HG02642 (cell line): ENCODE results near the gene TLR6.
A peak's percentile ranks its signal among the peaks of the same experiment; 100 is the strongest.

Experiments used
- ATAC-seq: cut with Tn5 transposase; IDR thresholded peaks from one replicate; pipeline ENCODE4 v1.9.1; 2021; ENCODE audit warnings: mild to moderate bottlenecking; ENCODE audit not compliant: unreplicated experiment, poor library complexity

Gene TLR6, protein sequence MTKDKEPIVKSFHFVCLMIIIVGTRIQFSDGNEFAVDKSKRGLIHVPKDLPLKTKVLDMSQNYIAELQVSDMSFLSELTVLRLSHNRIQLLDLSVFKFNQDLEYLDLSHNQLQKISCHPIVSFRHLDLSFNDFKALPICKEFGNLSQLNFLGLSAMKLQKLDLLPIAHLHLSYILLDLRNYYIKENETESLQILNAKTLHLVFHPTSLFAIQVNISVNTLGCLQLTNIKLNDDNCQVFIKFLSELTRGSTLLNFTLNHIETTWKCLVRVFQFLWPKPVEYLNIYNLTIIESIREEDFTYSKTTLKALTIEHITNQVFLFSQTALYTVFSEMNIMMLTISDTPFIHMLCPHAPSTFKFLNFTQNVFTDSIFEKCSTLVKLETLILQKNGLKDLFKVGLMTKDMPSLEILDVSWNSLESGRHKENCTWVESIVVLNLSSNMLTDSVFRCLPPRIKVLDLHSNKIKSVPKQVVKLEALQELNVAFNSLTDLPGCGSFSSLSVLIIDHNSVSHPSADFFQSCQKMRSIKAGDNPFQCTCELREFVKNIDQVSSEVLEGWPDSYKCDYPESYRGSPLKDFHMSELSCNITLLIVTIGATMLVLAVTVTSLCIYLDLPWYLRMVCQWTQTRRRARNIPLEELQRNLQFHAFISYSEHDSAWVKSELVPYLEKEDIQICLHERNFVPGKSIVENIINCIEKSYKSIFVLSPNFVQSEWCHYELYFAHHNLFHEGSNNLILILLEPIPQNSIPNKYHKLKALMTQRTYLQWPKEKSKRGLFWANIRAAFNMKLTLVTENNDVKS

DNA sequence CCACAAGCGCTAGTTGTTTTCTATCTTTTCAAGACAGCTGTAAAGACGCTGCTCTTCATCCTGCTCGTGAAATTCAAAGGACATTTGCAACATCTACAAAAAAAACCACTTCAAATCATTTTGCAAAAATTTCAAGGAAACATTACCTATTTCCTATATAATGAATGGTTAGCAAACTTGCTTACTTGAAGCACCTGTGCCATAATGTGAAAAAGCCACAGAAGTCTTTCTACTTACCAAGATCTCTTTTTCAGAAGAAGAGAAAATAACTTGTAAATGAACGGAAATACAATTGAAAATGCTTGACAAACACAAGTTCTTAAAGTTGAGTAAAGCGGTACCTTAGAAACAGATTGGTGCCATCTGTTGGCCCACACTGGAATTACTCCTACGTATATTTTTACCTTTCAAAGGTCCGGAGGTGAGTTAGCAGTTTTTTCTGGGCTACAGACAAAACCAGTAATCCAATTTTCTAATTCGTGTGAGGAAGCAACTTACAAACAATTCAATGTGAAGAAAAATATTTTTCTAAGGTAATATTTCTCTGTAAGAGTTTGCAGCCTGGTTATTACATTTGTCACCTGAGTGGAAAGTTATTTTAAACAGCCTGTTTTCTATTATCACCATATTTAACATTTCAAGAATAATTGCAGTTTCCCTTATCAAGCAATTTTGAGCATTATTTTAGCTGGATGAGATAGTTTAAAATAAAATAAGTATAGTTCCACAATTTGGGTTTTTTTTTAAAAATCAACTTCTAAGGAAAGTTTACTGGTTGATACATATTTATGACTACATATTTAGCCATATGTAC is at the start of gene TLR6:
TSS of gene TLR6 (minus strand) at position 294 of the 814 bp plus-strand sequence. CDS start 27,344 bp downstream, outside the sequence.
- peak; percentile 54 for ATAC-seq

DNA sequence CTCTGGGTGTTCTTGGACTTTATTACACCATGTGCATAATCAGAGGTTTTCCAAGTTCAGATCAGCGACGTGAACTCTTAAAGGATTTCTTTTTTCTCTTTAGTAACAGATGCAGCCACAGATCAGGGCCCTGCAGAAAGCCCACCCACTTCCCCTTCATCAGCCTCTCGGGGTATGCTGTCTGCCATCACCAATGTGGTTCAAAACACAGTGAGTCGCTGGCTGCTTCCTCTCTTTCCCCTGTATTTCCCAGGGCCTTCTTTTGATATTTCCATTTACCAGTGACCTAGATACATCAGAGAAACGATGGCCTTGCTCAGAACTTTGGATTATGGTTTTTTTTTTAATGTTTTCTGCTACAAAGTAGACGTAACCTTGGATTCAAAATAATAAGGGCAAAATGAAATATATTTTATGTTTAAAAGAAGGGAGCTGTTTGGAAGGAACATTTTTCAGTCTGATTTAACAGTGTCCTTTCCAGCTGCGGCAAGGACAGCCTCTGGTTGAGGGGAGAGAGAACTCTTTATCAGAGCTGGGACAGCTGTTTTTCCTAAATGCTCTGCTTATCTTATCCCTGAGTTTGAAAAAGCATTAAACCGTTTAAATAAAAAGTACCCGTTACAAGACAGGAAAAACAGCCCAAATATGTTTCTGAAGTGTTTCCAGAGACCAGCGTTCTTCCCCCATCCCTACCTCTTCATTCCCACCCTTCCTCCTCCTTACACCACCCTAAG is 49.2 kb upstream of the TLR6 start:
- no peak for ATAC-seq

DNA sequence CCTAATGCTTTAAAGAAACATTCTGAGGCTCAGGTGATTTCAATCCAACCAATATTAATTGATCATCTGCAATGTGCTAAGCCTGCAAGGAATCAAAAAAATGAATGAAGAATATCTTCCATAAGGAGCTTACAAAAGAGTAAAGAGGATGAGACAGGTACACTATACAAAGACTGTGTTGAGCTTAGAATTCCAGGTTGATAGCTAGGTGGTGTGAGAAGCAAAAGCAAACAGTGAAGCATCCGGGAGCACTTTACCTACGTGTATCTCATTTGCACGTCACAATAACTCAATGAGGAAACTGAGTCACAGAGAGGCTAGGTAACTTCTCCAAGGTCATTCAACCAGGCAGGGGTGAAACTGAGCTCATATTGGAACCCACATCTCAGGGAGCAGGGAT is 48.1 kb upstream of the TLR6 start:
- no peak for ATAC-seq

DNA sequence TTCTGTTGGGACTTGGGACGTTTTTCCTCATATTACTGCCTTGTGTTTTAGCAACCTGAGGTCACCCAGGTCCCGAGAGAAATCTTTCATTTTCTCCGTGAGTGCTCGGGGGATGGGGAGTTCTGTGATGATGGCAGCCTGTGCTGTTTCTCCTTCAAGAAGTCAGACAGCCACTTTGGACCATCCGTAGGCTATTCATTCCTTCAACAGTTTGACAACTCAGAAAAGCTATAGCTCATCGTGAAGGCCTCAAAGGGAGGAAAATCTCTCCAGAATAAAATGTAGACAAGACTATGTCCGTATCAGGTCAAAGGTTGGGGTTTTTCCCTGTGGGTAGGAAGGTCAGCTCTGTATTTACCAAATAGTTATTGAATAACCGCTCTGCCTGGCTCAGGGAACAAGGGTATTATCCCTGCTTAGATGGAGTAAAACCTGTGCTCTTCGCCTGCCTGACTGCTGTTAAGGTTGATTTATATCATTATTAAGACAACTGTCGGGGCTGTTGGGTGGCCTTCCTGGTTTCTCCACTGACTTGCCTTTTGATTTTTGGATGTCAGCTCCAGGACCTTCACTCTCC is 47.6 kb upstream of the TLR6 start:
- ATAC-seq = no peak

DNA sequence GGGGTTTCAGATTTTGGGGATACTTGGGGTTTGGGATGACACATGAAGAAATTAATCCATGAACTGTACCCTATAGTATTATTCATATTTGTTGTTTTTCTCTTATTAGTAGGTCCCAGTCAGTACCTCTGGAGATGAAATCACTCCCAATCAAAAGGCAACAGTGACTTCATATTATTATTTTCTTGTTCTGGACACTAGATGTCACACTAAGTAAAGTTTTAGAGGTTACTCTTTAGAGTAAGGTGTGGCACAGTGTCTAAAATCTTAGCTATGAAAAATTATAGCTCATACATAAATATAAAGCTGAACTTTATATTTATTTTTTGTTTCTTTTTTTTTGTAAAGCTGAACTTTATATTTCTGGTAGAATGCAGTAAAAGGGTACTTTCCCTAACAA is 46.1 kb upstream of the TLR6 start:
- no peak for ATAC-seq

DNA sequence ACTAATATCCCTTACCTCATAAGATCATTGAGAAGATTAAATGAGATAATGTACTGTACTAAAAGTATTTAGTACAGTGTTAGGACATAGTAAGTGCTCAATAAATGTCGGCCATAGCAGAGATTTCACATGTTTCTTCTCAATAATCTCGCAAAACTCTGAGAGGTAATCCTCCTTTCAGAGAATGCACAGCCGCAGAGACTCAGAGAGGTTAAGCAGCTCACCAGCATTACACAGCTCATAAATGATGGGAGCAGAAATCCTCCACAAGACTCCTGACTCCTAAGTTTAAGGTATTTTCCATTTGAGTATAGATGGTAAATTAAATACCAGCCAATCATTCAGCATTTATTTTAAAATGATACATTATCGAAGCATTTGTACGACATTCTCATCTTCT is 45.6 kb upstream of the TLR6 start:
- no peak for ATAC-seq

DNA sequence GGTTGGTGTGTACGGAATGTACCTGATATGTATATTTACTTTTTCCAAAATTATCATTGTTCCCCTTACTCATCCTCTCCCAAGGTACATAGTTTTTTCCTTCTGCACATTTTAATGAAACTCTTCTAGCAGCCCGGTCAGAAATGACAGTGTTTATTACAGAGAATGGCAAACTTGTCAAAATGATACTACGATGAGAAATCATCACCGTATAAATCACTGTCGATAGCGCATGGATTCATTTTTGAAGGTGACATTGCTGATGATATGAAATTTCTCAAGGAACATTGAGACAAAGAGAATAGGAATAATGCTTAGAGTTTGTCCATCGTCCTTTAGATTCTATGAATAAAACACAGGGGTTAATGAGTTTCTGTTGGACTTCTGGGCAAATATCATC is 41.6 kb upstream of the TLR6 start:
- no peak for ATAC-seq

DNA sequence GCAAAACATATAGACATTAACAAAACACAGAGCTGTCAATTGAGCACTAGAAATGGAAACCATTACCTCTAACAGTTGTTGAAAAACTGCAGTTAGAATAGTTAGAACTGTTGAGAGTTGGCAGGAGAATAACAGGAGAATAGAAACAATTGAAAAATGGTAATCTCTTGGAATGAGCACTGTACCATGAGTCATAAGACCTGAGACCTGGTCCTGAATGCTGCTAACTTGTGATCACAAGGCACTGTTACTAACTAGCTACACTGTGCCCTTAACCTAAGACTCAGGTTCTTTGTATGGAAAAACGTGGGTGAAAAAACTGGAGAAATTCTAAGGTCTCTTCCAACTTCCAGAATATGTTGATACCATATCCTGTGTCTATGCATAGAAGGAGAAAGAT is 40.3 kb upstream of the TLR6 start:
- ATAC-seq = no peak

DNA sequence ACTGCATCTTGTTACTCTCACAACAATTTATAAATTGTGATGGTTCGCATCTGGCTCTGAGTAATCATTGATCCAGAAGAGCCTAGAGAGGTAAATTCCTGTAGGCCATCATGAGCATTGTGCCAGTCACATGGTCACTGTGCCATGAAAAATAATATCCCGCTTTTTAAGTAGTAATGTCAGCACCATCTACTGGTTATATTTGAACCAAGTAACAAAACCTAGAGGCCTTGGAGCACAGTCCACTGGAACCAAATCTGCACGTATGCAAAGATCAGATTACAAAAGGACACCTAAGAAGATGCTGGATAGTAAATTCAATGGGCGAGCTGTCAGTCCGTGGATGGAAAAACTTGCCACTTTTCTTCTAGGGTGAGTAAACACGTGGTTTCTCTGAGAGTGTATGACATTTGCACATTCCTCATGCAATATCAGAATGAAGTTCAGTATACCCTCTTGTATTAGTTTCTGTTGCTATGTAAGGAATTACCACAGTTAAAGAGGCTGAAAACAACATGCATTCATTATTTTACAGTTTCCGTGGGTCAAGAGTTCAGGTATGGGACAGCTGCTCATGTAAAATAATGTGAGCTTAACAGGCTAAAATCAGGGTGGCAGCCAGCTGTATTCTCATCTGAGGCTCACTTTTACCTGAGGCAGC is 37.8 kb upstream of the TLR6 start:
- no peak for ATAC-seq

DNA sequence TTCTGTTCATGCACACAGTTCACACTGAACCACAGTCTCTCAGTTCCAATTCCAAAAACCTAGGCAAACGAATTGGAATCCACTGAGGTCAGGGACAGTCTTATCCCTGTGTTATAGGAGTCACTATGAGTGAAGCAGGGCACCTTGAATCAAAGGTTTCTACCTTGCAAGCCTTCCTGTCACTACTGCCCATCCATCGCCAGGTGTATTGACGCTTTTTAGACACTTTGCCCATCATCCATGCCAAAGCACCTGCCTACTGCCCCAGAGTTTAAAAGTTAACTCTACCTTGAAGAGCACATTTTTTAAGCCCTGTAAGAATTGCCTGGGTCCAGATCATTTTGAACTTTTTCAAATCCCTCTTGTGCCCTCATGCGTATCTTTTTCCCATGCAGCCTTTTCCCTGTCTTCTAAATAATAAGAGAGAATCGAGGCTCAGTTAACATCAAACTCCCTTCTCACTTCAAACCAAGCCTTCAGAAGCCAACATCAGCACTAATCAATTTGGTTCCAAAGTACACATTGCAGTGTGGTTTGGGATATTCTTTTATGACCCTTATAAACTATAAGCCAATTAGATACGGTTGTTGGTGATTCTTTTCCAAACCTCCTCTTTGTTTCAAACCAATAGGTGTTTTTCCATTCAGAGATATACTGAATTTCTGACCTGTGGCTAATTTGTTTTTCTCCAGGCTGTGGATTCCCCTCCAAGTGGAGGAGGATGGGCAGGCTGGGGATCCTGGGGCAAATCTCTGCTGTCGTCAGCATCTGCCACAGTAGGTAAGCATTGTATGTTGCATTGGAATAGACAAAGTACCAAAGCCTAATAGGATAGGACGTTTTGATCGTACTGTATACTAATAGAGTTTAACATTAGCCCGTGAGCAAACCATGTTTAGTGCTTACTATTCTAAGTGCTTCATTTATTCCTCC is 34.7 kb upstream of the TLR6 start:
- no peak for ATAC-seq

DNA sequence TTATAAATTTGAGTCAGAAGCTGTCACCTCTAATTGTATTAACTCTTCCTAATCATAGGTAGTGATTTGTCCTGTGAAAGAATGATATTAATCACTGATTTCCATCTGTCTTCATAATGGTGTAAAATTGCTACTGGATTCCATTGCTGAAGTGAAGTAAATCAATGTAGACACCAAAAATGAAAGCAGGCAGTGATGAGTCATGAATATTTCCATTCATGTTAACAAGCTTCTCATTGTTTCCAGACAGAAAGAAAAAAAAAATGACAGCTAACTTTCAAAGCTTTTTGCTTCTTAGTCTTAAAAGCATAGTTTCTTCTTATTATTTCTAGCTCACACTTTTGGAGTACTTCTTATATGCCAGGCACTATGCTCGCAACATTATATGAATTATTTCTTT is 32.5 kb upstream of the TLR6 start:
- no peak for ATAC-seq

DNA sequence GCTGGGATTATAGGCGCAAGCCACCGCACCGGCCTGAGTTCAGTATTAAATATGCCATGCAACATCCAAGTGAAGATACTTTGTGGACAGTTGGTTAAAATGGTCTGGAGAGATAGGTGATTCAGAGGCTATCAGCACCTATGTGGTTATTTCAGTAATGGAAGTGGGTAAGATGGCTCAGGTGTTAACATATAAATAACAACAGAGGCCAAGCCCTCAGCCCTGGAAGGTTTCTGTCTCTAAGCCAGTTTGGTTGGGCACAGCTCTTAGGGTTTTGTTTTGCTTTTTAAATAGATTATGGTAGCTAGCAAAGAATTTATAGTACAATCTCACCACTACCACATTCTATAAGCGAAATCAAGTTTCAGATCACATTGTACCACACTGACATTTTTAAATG is 27.6 kb upstream of the TLR6 start:
- ATAC-seq = no peak

DNA sequence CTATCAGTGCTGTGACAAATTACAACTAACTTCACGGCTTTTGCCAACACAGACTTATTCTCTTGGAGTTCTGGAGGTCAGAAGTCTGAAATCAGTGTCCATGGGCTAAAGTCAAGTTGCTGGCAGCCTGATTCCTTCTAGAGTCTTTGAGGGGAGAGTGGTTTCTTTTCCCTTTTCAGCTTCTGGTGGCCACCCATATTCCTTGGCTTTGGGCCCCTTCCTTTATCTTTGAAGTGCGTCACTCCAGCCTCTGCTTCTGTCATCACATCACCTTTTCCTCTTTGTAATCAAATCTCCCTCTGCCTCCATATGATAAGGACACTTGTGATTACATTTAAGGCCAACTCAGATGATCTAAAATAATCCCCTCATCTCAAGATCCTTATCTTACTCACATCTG is 20.0 kb upstream of the TLR6 start:
- no peak for ATAC-seq

DNA sequence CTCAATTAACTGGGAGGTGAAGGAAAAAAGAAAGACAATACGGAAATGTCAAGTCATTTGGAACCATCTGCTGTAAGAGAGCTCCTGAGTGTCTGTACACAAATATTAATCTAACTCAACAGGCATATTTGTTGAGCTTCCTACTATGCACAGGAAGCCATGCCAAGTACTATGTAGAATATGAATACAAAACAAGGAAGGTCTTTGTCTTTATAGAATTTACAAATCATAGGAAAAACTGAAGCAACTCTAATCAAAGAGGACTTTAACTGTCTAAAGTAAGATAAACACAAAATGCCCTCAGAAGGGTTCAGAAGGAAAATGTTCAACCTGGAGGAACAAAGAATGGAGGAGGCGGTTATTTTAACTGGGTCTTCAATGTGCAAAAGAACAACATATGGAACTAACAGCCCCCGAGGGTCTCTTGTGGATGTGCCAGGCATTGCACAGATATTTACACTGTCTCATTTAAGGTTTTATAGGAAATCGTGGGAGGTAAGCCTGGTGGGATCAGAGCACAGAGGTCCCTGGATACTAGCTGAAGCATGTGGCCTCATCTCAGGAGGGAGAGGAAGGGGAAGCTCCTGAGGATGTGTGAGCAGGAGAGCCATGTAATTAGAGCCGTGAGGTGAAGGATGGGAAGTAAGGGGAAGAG is 16.8 kb upstream of the TLR6 start:
- ATAC-seq = no peak

DNA sequence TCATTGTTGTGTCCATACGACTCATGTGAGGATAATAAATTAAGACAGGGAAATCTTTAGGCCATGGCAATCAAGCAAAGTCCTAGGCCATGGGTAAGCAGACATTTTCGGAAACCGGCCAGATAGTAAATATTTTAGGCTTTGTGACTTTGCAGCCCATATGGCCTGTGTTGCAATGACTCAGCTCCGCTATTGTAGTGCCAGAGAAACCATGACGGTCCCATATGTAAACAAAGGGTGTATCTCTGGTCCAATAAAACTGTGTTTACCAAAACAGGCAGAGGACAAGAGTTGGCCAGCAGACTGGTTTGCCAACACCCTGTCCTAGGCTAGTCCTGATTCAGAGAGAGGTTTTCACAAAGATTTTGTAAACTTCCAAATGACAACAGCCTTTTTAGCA is 16.0 kb upstream of the TLR6 start:
- ATAC-seq = no peak

DNA sequence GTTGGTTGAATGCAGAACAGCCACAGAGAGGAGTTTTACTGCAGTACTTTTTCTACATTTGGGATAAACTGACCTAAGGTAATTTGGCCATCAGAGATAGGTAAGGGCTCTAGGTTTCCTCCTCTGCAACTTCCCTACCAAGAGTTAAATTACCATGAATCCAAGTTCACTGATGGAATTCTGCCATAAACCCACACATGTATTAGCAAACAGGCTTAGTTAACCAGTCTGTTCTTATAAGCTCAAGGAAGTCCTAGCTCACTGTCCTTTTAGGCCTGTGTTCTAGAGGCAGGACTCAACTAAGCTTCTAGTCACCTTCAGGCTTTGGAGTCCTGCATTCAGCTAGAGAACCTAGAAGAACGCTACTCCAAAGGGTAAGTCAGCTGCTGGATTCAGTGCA is 15.0 kb upstream of the TLR6 start:
- ATAC-seq = no peak

DNA sequence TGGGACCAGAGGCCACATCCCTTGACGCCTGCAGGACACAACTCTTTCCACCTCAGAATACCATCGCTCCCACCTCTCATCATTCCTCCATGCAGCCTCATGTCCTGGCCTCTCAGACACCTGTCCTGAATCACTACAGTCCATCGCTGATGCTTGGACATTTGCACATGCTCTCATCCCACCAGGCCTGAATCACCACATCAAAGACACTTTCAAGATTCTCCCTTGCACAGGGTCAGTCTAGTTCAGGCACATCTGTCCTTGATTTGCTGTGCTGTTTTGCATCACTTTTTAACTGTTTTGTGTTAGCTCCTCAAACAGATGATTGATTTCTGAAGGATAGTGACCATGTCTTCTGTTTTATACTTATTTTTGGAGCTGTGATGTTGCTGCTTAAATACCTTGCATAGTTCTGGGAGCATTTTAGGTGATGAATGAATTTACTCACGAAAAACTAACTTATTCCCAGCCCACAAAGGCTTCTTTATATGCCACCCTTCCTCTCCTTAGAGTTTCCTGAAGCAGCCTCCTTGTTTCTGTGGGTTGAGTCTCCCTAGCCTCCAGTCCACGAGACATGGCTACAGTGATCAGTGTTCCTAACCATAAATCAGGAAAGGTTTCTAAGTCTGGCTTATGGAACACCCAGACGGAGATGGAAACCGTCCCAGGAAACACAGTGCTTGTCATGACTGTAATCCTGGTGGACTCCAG is 13.6 kb upstream of the TLR6 start:
- ATAC-seq = no peak
